ENCODE results near the gene ESRRG. TPM values are rescaled to one million over a fixed set of nuclear protein-coding genes. Genes with fewer than 3 reads are reported as not detected.

The ESRRG gene
- total and polyA plus RNA-seq, 2 donors (not counting 1 experiment from before 2014, with no cell fraction given) = 0.15 to 0.83 TPM

DNA sequence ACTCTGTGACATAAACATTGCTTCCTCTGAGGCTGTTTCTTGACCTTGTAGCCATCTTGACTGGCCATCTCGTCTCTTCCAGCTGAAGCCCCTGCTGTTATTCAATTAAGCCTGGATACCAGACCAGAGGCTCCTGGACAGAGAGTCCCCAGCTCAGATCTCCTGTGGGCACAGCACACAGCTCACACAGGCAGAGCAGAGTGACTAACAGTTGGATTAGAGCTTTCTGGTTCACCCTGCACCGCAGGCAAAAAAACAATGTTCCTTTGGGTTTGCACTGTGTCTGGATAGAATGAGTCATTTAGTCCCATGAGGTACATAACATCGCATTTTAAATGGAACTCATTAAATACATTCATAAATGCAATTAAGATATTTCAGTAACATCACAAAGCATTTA is 266.5 kb downstream of the ESRRG start:
- peak; percentile 77 to 87 for DNase-seq (ENCODE audit: low read depth in 2 of 2)

DNA sequence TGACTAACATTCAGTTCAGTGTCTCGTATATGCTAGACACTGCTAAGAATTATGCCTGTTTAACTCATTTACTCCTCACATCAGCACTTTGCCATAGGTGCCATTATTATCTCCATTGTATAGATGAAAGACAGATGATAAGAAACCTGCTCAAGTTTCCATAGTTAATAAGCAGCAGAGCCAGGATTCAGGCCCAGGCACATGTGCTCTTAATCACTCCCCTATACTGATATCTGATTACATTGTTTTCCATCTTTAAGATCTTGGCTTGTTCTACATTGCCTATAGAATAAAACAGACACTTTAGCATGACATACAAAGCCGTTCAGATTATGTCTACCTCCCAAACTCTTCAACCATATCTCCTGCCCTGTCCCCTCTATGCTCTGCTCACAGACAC is 269.5 kb downstream of the ESRRG start:
- no peaks in the 10 kb centered on the region for H3K4me1 ChIP-seq (ENCODE audit: control insufficient read depth, extremely low read depth, insufficient read depth, low read length)
- H3K27me3 ChIP-seq (ENCODE audit: control insufficient read depth, insufficient read depth, low read length) = no peaks in the 10 kb centered on the region
- TF ChIP-seq EZH2 (IDR thresholded peaks at IDR 0.05; ENCODE audit: low read length, missing control alignments) = no peak
- TF ChIP-seq, protein P1, sequence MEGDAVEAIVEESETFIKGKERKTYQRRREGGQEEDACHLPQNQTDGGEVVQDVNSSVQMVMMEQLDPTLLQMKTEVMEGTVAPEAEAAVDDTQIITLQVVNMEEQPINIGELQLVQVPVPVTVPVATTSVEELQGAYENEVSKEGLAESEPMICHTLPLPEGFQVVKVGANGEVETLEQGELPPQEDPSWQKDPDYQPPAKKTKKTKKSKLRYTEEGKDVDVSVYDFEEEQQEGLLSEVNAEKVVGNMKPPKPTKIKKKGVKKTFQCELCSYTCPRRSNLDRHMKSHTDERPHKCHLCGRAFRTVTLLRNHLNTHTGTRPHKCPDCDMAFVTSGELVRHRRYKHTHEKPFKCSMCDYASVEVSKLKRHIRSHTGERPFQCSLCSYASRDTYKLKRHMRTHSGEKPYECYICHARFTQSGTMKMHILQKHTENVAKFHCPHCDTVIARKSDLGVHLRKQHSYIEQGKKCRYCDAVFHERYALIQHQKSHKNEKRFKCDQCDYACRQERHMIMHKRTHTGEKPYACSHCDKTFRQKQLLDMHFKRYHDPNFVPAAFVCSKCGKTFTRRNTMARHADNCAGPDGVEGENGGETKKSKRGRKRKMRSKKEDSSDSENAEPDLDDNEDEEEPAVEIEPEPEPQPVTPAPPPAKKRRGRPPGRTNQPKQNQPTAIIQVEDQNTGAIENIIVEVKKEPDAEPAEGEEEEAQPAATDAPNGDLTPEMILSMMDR (conservative IDR thresholded peaks at IDR 0.05 in 1 of 2, IDR thresholded peaks at IDR 0.05 in 1 of 2; ENCODE audit: low read depth in 1 of 2, low read length in 2 of 2) = no peak
- H3K79me2 ChIP-seq (ENCODE audit: control insufficient read depth, insufficient read depth, low read length) = no peaks in the 10 kb centered on the region
- H3K9ac ChIP-seq (ENCODE audit: insufficient read depth, low read length) = no peak overlapping the region
- no peaks in the 10 kb centered on the region for H3K36me3 ChIP-seq (ENCODE audit: control insufficient read depth, insufficient read depth, low read length)
- no peaks in the 10 kb centered on the region for H4K20me1 ChIP-seq (ENCODE audit: control insufficient read depth, extremely low read depth, insufficient read depth, low read length)
- H3K9me3 ChIP-seq (ENCODE audit: control insufficient read depth, insufficient read depth, low read depth, low read length) = no peaks in the 10 kb centered on the region
- H3K4me2 ChIP-seq (ENCODE audit: extremely low read depth, insufficient read depth, low read length) = no peak overlapping the region
- DNase-seq (ENCODE audit: low read depth in 2 of 2) = no peak
- H2AFZ ChIP-seq (ENCODE audit: low read length) = no peak overlapping the region
- H3K4me3 ChIP-seq (replicated peaks in 1 of 4; ENCODE audit: control extremely low read depth in 1 of 4, insufficient read depth in 1 of 4, low read depth in 3 of 4, low read length in 4 of 4) = no peak overlapping the region
- H3K27ac ChIP-seq (ENCODE audit: insufficient read depth, low read length) = no peak overlapping the region

More for the DNA sequence above, 266.5 kb downstream of the ESRRG start:
- Histone ChIP-seq H2AFZ (ENCODE audit: low read length) (peak overlapping the region; percentile 11), H3K9me3 (ENCODE audit: control insufficient read depth, insufficient read depth, low read depth, low read length) (no peaks in the 10 kb centered on the region), H3K9ac (ENCODE audit: insufficient read depth, low read length) (no peak overlapping the region), H3K79me2 (ENCODE audit: control insufficient read depth, insufficient read depth, low read length) (no peaks in the 10 kb centered on the region), H3K27me3 (ENCODE audit: control insufficient read depth, insufficient read depth, low read length) (no peaks in the 10 kb centered on the region), H4K20me1 (ENCODE audit: control insufficient read depth, extremely low read depth, insufficient read depth, low read length) (no peaks in the 10 kb centered on the region), H3K4me3 (replicated peaks in 1 of 4; ENCODE audit: control extremely low read depth in 1 of 4, insufficient read depth in 1 of 4, low read depth in 3 of 4, low read length in 4 of 4) (no peak overlapping the region), H3K27ac (ENCODE audit: insufficient read depth, low read length) (no peak overlapping the region), H3K4me1 (ENCODE audit: control insufficient read depth, extremely low read depth, insufficient read depth, low read length) (no peaks in the 10 kb centered on the region), H3K4me2 (ENCODE audit: extremely low read depth, insufficient read depth, low read length) (no peak overlapping the region), H3K36me3 (ENCODE audit: control insufficient read depth, insufficient read depth, low read length) (no peaks in the 10 kb centered on the region)
- no peak for TF ChIP-seq EZH2 (IDR thresholded peaks at IDR 0.05; ENCODE audit: low read length, missing control alignments)
- TF ChIP-seq, protein P1 (conservative IDR thresholded peaks at IDR 0.05 in 1 of 2, IDR thresholded peaks at IDR 0.05 in 1 of 2; ENCODE audit: low read depth in 1 of 2, low read length in 2 of 2) = no peak

Measured in fibroblast of lung (primary cell).